ENCODE data around the gene PRTG. TPM values are rescaled to one million over a fixed set of nuclear protein-coding genes. Genes with fewer than 3 reads are reported as not detected.
"Not testable (repeated sequence)": the region's sequence is repeated elsewhere in the genome, so short reads cannot be mapped to it uniquely, and the experiment has no call there.

The PRTG gene
- total RNA-seq, 2 experiments from 2014 or later, result not detected

- POLR2A ChIA-PET, result not testable (repeated sequence)
- CTCF ChIA-PET, result interaction anchor here (0.6 to 1.3 kb wide), 2 partner anchors 27 to 92 kb away, joined by 3 read pairs; no protein-coding TSS in a partner anchor
Observed at GRCh38 chr15:55753433-55753832, 10.5 kb upstream of the PRTG start.

GRCh38 chr15:55750706-55751105, 7.8 kb upstream of the PRTG start:
- ChIA-PET CTCF (no interaction called here), POLR2A (no interaction called here)

- CTCF ChIA-PET, result interaction anchor here (0.6 to 1.0 kb wide), 2 partner anchors 43 to 61 kb away, joined by 3 read pairs; no protein-coding TSS in a partner anchor
- POLR2A ChIA-PET, result no interaction called here
Observed at GRCh38 chr15:55743729-55744655, 1.0 kb upstream of the PRTG start.

GRCh38 chr15:55742498-55742926, 440 bp downstream of the PRTG start:
- CTCF ChIA-PET, result no interaction called here

GRCh38 chr15:55741833-55742497, 987 bp downstream of the PRTG start:
- CTCF ChIA-PET, result no interaction called here
- POLR2A ChIA-PET, result no interaction called here

More at GRCh38 chr15:55742498-55742926, 440 bp downstream of the PRTG start:
- POLR2A ChIA-PET, result no interaction called here

- CTCF ChIA-PET, result no interaction called here
- POLR2A ChIA-PET, result no interaction called here
Observed at GRCh38 chr15:55740981-55741832, 1.7 kb downstream of the PRTG start.

GRCh38 chr15:55740359-55740878, 2.5 kb downstream of the PRTG start:
- ChIA-PET POLR2A (no interaction called here), CTCF (no interaction called here)

- POLR2A ChIA-PET, result no interaction called here
- CTCF ChIA-PET, result no interaction called here
Observed at GRCh38 chr15:55739641-55740040, 3.3 kb downstream of the PRTG start.

- ChIA-PET POLR2A (no interaction called here), CTCF (no interaction called here)
Observed at GRCh38 chr15:55738715-55739114, 4.2 kb downstream of the PRTG start.

- ChIA-PET CTCF (no interaction called here), POLR2A (no interaction called here)
Observed at GRCh38 chr15:55737373-55737772, 5.6 kb downstream of the PRTG start.

- CTCF ChIA-PET, result no interaction called here
- POLR2A ChIA-PET, result no interaction called here
Observed at GRCh38 chr15:55736756-55737155, 6.2 kb downstream of the PRTG start.

- POLR2A ChIA-PET, result no interaction called here
- CTCF ChIA-PET, result no interaction called here
Observed at GRCh38 chr15:55734641-55735040, 8.3 kb downstream of the PRTG start.

- CTCF ChIA-PET, POLR2A ChIA-PET: not testable (repeated sequence)
Observed at GRCh38 chr15:55733461-55733860, 9.5 kb downstream of the PRTG start.

- POLR2A ChIA-PET, result no interaction called here
Observed at GRCh38 chr15:55721554-55722185, 21.3 kb downstream of the PRTG start.

GRCh38 chr15:55715355-55716076, 27.4 kb downstream of the PRTG start:
- POLR2A ChIA-PET, result no interaction called here
- CTCF ChIA-PET, result no interaction called here

More at GRCh38 chr15:55721554-55722185, 21.3 kb downstream of the PRTG start:
- CTCF ChIA-PET, result no interaction called here

- POLR2A ChIA-PET, result no interaction called here
- CTCF ChIA-PET, result interaction anchor here (0.6 to 1.2 kb wide), 3 partner anchors 92 to 542 kb away, joined by 3 to 4 read pairs (median 3); no protein-coding TSS in a partner anchor
Observed at GRCh38 chr15:55714064-55714463, 28.9 kb downstream of the PRTG start.

GRCh38 chr15:55712363-55712762, 30.6 kb downstream of the PRTG start:
- ChIA-PET CTCF (no interaction called here), POLR2A (no interaction called here)

GRCh38 chr15:55710286-55710685, 32.7 kb downstream of the PRTG start:
- ChIA-PET CTCF (no interaction called here), POLR2A (no interaction called here)

GRCh38 chr15:55709458-55709857, 33.5 kb downstream of the PRTG start:
- ChIA-PET CTCF (no interaction called here), POLR2A (no interaction called here)

Data from activated CD8-positive, alpha-beta memory T cell treated with anti-CD3 and anti-CD28 coated beads for 36 hours (primary cell).